Effector memory CD4-positive, alpha-beta T cell (primary cell): ENCODE results near the gene ARFGAP1.
"Not testable (repeated sequence)": the region's sequence is repeated elsewhere in the genome, so short reads cannot be mapped to it uniquely, and the experiment has no call there.

Experiments
- DNase-seq, 3 donors: peaks; one replicate each; pipeline ENCODE4 v3.0.0-alpha.2; 2020
- H3K27ac ChIP-seq: 2 replicates; pipeline ENCODE4 v1.7.0; 2013; ENCODE audit warnings: mild to moderate bottlenecking, low read length, moderate library complexity; ENCODE audit not compliant: insufficient read depth, poor library complexity, severe bottlenecking
- H3K27me3 ChIP-seq: replicated peaks from 2 replicates; pipeline ENCODE4 v1.7.0; 2013; ENCODE audit warnings: mild to moderate bottlenecking, low read length; ENCODE audit not compliant: insufficient read depth, control insufficient read depth, poor library complexity, severe bottlenecking
- H3K36me3 ChIP-seq: 2 replicates; pipeline ENCODE4 v1.7.0; 2013; ENCODE audit warnings: mild to moderate bottlenecking, low read length, moderate library complexity; ENCODE audit not compliant: control insufficient read depth, insufficient read depth
- H3K4me1 ChIP-seq: 2 replicates; pipeline ENCODE4 v1.7.0; 2013; ENCODE audit warnings: low read length, mild to moderate bottlenecking; ENCODE audit not compliant: control insufficient read depth, insufficient read depth, poor library complexity, severe bottlenecking
- H3K4me3 ChIP-seq: 2 replicates; pipeline ENCODE4 v1.7.0; 2013; ENCODE audit warnings: low read length, low read depth, mild to moderate bottlenecking; ENCODE audit not compliant: insufficient read depth, poor library complexity, severe bottlenecking
- H3K9me3 ChIP-seq: 2 replicates; pipeline ENCODE4 v1.7.0; 2013; ENCODE audit warnings: mild to moderate bottlenecking, low read length, moderate library complexity; ENCODE audit not compliant: control insufficient read depth

Gene ARFGAP1

GRCh38 chr20:63331741-63332400 is 59.3 kb downstream of the ARFGAP1 start:
- Histone ChIP-seq H3K27me3 (peaks cover 7% of the 10 kb centered on the region), H3K4me3 (no peak overlapping the region), H3K36me3 (no peaks in the 10 kb centered on the region), H3K27ac (no peak overlapping the region), H3K9me3 (no peaks in the 10 kb centered on the region), H3K4me1 (no peaks in the 10 kb centered on the region)
- no peak for DNase-seq

- Histone ChIP-seq H3K27ac (no peak overlapping the region), H3K36me3 (no peaks in the 10 kb centered on the region), H3K4me1 (no peaks in the 10 kb centered on the region), H3K9me3 (no peaks in the 10 kb centered on the region), H3K4me3 (no peak overlapping the region), H3K27me3 (peaks cover 7% of the 10 kb centered on the region)
- DNase-seq, result no peak
Observed at GRCh38 chr20:63332488-63333240, 60.1 kb downstream of the ARFGAP1 start.

GRCh38 chr20:63333241-63333836 is 60.7 kb downstream of the ARFGAP1 start:
- no peak for DNase-seq
- no peak overlapping the region for H3K27ac ChIP-seq
- H3K36me3 ChIP-seq, result no peaks in the 10 kb centered on the region
- no peak overlapping the region for H3K4me3 ChIP-seq
- H3K4me1 ChIP-seq, result no peaks in the 10 kb centered on the region
- H3K9me3 ChIP-seq, result no peaks in the 10 kb centered on the region
- H3K27me3 ChIP-seq, result peaks cover 7% of the 10 kb centered on the region

GRCh38 chr20:63334356-63334755 is 61.7 kb downstream of the ARFGAP1 start:
- Histone ChIP-seq H3K9me3 (no peaks in the 10 kb centered on the region), H3K27me3 (peaks cover 7% of the 10 kb centered on the region), H3K4me3 (no peak overlapping the region), H3K4me1 (no peaks in the 10 kb centered on the region), H3K36me3 (no peaks in the 10 kb centered on the region), H3K27ac (no peak overlapping the region)
- no peak for DNase-seq

GRCh38 chr20:63335060-63335459 is 62.4 kb downstream of the ARFGAP1 start:
- not testable (repeated sequence) for H3K36me3 ChIP-seq, H3K27me3 ChIP-seq, DNase-seq, H3K4me3 ChIP-seq, H3K4me1 ChIP-seq, H3K9me3 ChIP-seq, H3K27ac ChIP-seq

- Histone ChIP-seq H3K9me3 (no peaks in the 10 kb centered on the region), H3K4me3 (no peak overlapping the region), H3K4me1 (no peaks in the 10 kb centered on the region), H3K36me3 (no peaks in the 10 kb centered on the region), H3K27me3 (peaks cover 7% of the 10 kb centered on the region), H3K27ac (no peak overlapping the region)
- DNase-seq, result no peak
Observed at GRCh38 chr20:63335711-63336110, 63.1 kb downstream of the ARFGAP1 start.

GRCh38 chr20:63336232-63336752 is 63.7 kb downstream of the ARFGAP1 start:
- Histone ChIP-seq H3K36me3 (no peaks in the 10 kb centered on the region), H3K9me3 (no peaks in the 10 kb centered on the region), H3K27me3 (peaks cover 7% of the 10 kb centered on the region), H3K4me1 (no peaks in the 10 kb centered on the region), H3K4me3 (no peak overlapping the region), H3K27ac (no peak overlapping the region)
- no peak for DNase-seq

- Histone ChIP-seq H3K27ac (no peak overlapping the region), H3K36me3 (no peaks in the 10 kb centered on the region), H3K4me3 (no peak overlapping the region), H3K4me1 (no peaks in the 10 kb centered on the region), H3K9me3 (no peaks in the 10 kb centered on the region), H3K27me3 (peaks cover 7% of the 10 kb centered on the region)
- DNase-seq, result no peak
Observed at GRCh38 chr20:63337786-63338420, 65.3 kb downstream of the ARFGAP1 start.
